Liver (tissue), 9 donors: Measurements from ENCODE around the gene RAB12. TPM values are rescaled to one million over a fixed set of nuclear protein-coding genes. Genes with fewer than 3 reads are reported as not detected.

ENCODE experiments used
- DNase-seq: peaks from one replicate; pipeline ENCODE4 v3.0.0-alpha.2; 2017; ENCODE audit warnings: low spot score
- H3K27ac ChIP-seq, 2 donors: one replicate each; pipeline ENCODE4 v1.7.0; 2013; ENCODE audit warnings: inconsistent platforms in 2 of 2, low read length in 2 of 2, control low read depth in 1 of 2, low read depth in 1 of 2, mild to moderate bottlenecking in 1 of 2
- H3K27me3 ChIP-seq, 4 donors: one replicate each; pipeline versions ENCODE4 v1.6.1 to v1.7.0; 2013; ENCODE audit warnings: low read length in 3 of 4, inconsistent platforms in 1 of 4, mild to moderate bottlenecking in 1 of 4, moderate library complexity in 1 of 4; ENCODE audit not compliant: control insufficient read depth in 4 of 4, insufficient read depth in 4 of 4
- H3K36me3 ChIP-seq, 4 donors: one replicate each; pipeline versions ENCODE4 v1.6.1 to v1.7.0; 2013; ENCODE audit warnings: low read length in 3 of 4, mild to moderate bottlenecking in 3 of 4, low read depth in 1 of 4, moderate library complexity in 1 of 4; ENCODE audit not compliant: control insufficient read depth in 4 of 4, insufficient read depth in 3 of 4
- H3K4me1 ChIP-seq, 4 donors: one replicate each; pipeline versions ENCODE4 v1.6.1 to v1.7.0; 2013; ENCODE audit warnings: low read length in 3 of 4, mild to moderate bottlenecking in 3 of 4, moderate library complexity in 1 of 4; ENCODE audit not compliant: control insufficient read depth in 4 of 4, insufficient read depth in 4 of 4
- H3K4me3 ChIP-seq, 3 donors: one replicate each; pipeline versions ENCODE4 v1.6.1 to v1.7.0; 2013; ENCODE audit warnings: low read length in 3 of 3, control low read depth in 1 of 3, low read depth in 1 of 3, mild to moderate bottlenecking in 1 of 3
- H3K9ac ChIP-seq, 2 donors: one replicate each; pipeline ENCODE4 v1.7.0; 2013; ENCODE audit warnings: low read length in 2 of 2, mild to moderate bottlenecking in 2 of 2, moderate library complexity in 2 of 2, control low read depth in 1 of 2, low read depth in 1 of 2
- H3K9me3 ChIP-seq, 4 donors: one replicate each; pipeline versions ENCODE4 v1.6.1 to v1.7.0; 2013; ENCODE audit warnings: low read length in 3 of 4; ENCODE audit not compliant: control insufficient read depth in 4 of 4
- ATF3 ChIP-seq: IDR thresholded peaks from 2 replicates; pipeline ENCODE4 v1.6.1; 2016; ENCODE audit warnings: antibody characterized with exemption
- CTCF ChIP-seq: fragments of 150-350 bp; IDR thresholded peaks from 2 replicates; pipeline ENCODE4 v1.5.1; 2017; ENCODE audit warnings: improper control_type of control experiment, low read depth, low read length; ENCODE audit not compliant: missing input control
- EGR1 ChIP-seq, 2 donors: IDR thresholded peaks; 2 replicates each; pipeline ENCODE4 v1.6.1; 2016 to 2018; ENCODE audit warnings: antibody characterized with exemption in 2 of 2, low read depth in 2 of 2
- FOXA1 ChIP-seq: IDR thresholded peaks from 2 replicates; pipeline ENCODE4 v1.6.1; 2016; ENCODE audit warnings: antibody characterized with exemption
- FOXA2 ChIP-seq: IDR thresholded peaks from 2 replicates; pipeline ENCODE4 v1.6.1; 2016; ENCODE audit warnings: antibody characterized with exemption
- GABPA ChIP-seq, 2 donors: IDR thresholded peaks in 1 of 2; conservative IDR thresholded peaks in 1 of 2; 2 replicates each; pipeline ENCODE4 v1.6.1; 2016; ENCODE audit warnings: antibody characterized with exemption in 2 of 2, mild to moderate bottlenecking in 1 of 2, moderate library complexity in 1 of 2
- HNF4A ChIP-seq, 2 donors: conservative IDR thresholded peaks; 2 replicates each; pipeline ENCODE4 v1.6.1; 2016; ENCODE audit warnings: antibody characterized with exemption in 2 of 2, mild to moderate bottlenecking in 2 of 2
- HNF4G ChIP-seq: IDR thresholded peaks from 2 replicates; pipeline ENCODE4 v1.6.1; 2016; ENCODE audit warnings: antibody characterized with exemption
- JUND ChIP-seq, 2 donors: IDR thresholded peaks; 2 replicates each; pipeline ENCODE4 v1.6.1; 2016; ENCODE audit warnings: antibody characterized with exemption in 2 of 2
- NR2F2 ChIP-seq: IDR thresholded peaks from 2 replicates; pipeline ENCODE4 v1.6.1; 2016; ENCODE audit warnings: antibody characterized with exemption
- RAD21 ChIP-seq, 2 donors: IDR thresholded peaks; 2 replicates each; pipeline ENCODE4 v1.6.1; 2016; ENCODE audit warnings: antibody characterized with exemption in 2 of 2, mild to moderate bottlenecking in 2 of 2
- RXRA ChIP-seq, 2 donors: IDR thresholded peaks; 2 replicates each; pipeline ENCODE4 v1.6.1; 2017 to 2018; ENCODE audit warnings: antibody characterized with exemption in 2 of 2, mild to moderate bottlenecking in 1 of 2
- SP1 ChIP-seq: IDR thresholded peaks from 2 replicates; pipeline ENCODE4 v1.6.1; 2018; ENCODE audit warnings: antibody characterized with exemption, mild to moderate bottlenecking
- TAF1 ChIP-seq: conservative IDR thresholded peaks from 2 replicates; pipeline ENCODE4 v1.6.1; 2016; ENCODE audit warnings: antibody characterized with exemption, mild to moderate bottlenecking
- YY1 ChIP-seq: IDR thresholded peaks from 2 replicates; pipeline ENCODE4 v1.6.1; 2016; ENCODE audit warnings: antibody characterized with exemption, mild to moderate bottlenecking
- ZBTB33 ChIP-seq: IDR thresholded peaks from 2 replicates; pipeline ENCODE4 v1.6.1; 2016; ENCODE audit warnings: antibody characterized with exemption
- WGBS: extraction: QIAGEN DNeasy Blood & Tissue Kit; methylation state at CpG from one replicate; pipeline ENCODE4 v1.1.7; 2013; 5-methylcytosine and 5-hydroxymethylcytosine counted together
- polyA plus RNA-seq, 2 donors: library from polyadenylated mRNA; stranded (reverse) in 1 of 2; unstranded in 1 of 2; fragments of 200-250 nt in 1 of 2; fragments of >200 nt in 1 of 2; fragmentation: Nextera tagmentation in 1 of 2; extraction: Ambion mirVana in 1 of 2; gene quantifications; one replicate each; pipeline versions ENCODE4 v1.2.1 to v1.2.3, GENCODE V29; 2013 to 2015
- total RNA-seq, 2 donors: library from RNA; depleted of rRNA; stranded (reverse); fragments of >200 nt; gene quantifications; one replicate each; pipeline ENCODE4 v1.2.3, GENCODE V29; 2014
- TF ChIP-seq, protein P1 (sequence below): IDR thresholded peaks from 2 replicates; pipeline ENCODE4 v1.6.1; 2016; ENCODE audit warnings: antibody characterized with exemption, mild to moderate bottlenecking
- TF ChIP-seq, protein P2 (sequence below): IDR thresholded peaks from 2 replicates; pipeline ENCODE4 v1.6.1; 2016; ENCODE audit warnings: antibody characterized with exemption
- donor health status: healthy.
- donor health status: healthy.
- donor health status: healthy.
- donor health status: healthy.
- donor health status: healthy.

Gene RAB12
- total and polyA plus RNA-seq, 4 donors: 5.0 to 25.9 (median 14.9) TPM

DNA sequence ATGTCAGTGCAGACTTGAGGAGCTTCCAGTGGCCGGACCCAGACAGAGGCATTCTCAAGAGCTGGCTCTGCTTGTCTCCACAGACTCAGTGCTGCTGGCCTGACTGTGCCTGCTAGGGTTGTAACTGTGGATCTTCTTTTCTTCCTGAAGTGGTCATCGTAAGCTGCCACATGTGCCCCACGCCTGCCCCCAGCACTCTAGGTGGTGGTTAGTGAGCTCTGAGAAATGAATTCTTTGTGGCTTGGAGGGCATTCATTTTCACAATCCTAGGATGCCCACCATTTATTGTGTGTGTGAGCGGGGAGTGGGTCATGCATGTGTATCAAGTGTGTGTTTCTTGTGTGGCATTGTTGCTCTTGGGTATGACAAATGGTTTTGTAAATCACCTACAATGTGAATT, 23.1 kb downstream of the RAB12 start:
- H3K4me1 ChIP-seq: no peaks in the 10 kb centered on the region
- no peak overlapping the region for H3K9ac ChIP-seq
- H3K36me3 ChIP-seq: peaks cover 10 to 44% (median 26%) of the 10 kb centered on the region in 4 donors
- H3K27ac ChIP-seq: no peak overlapping the region
- no peaks in the 10 kb centered on the region for H3K27me3 ChIP-seq
- no peaks in the 10 kb centered on the region for H3K9me3 ChIP-seq
- no peak for TF ChIP-seq ZBTB33
- no peak for TF ChIP-seq CTCF
- TF ChIP-seq SP1: no peak
- TF ChIP-seq, protein P1, sequence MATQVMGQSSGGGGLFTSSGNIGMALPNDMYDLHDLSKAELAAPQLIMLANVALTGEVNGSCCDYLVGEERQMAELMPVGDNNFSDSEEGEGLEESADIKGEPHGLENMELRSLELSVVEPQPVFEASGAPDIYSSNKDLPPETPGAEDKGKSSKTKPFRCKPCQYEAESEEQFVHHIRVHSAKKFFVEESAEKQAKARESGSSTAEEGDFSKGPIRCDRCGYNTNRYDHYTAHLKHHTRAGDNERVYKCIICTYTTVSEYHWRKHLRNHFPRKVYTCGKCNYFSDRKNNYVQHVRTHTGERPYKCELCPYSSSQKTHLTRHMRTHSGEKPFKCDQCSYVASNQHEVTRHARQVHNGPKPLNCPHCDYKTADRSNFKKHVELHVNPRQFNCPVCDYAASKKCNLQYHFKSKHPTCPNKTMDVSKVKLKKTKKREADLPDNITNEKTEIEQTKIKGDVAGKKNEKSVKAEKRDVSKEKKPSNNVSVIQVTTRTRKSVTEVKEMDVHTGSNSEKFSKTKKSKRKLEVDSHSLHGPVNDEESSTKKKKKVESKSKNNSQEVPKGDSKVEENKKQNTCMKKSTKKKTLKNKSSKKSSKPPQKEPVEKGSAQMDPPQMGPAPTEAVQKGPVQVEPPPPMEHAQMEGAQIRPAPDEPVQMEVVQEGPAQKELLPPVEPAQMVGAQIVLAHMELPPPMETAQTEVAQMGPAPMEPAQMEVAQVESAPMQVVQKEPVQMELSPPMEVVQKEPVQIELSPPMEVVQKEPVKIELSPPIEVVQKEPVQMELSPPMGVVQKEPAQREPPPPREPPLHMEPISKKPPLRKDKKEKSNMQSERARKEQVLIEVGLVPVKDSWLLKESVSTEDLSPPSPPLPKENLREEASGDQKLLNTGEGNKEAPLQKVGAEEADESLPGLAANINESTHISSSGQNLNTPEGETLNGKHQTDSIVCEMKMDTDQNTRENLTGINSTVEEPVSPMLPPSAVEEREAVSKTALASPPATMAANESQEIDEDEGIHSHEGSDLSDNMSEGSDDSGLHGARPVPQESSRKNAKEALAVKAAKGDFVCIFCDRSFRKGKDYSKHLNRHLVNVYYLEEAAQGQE: no peak
- no peak for TF ChIP-seq RXRA (IDR thresholded peaks at IDR 0.05)
- TF ChIP-seq, protein P2, sequence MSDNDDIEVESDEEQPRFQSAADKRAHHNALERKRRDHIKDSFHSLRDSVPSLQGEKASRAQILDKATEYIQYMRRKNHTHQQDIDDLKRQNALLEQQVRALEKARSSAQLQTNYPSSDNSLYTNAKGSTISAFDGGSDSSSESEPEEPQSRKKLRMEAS: no peak
- no peak for TF ChIP-seq FOXA2
- TF ChIP-seq YY1: no peak
- TF ChIP-seq GABPA (IDR thresholded peaks at IDR 0.05 in 1 of 2, conservative IDR thresholded peaks at IDR 0.05 in 1 of 2): no peak
- TF ChIP-seq HNF4G: no peak
- TF ChIP-seq EGR1 (IDR thresholded peaks at IDR 0.05; ENCODE audit: low read depth in 2 of 2): no peak
- no peak for TF ChIP-seq TAF1
- no peak for TF ChIP-seq JUND (IDR thresholded peaks at IDR 0.05)
- no peak for TF ChIP-seq HNF4A (conservative IDR thresholded peaks at IDR 0.05)
- TF ChIP-seq RAD21 (IDR thresholded peaks at IDR 0.05): no peak
- no peak for TF ChIP-seq NR2F2
- TF ChIP-seq FOXA1: no peak
- TF ChIP-seq ATF3: no peak
- DNase-seq: no peak
- over 99% methylated on average over 4 of the region's 4 CpGs for WGBS
- H3K4me3 ChIP-seq: no peak overlapping the region
